Trophoblast cell (in vitro differentiated cells and primary cell): ENCODE results near the gene STARD10.

Experiments
- DNase-seq, 2 donors: peaks; one replicate each; pipeline ENCODE4 v3.0.0-alpha.2; 2016
- H2AFZ ChIP-seq: 2 replicates; pipeline ENCODE4 v1.6.1; 2013; ENCODE audit warnings: low read length, moderate library complexity, mild to moderate bottlenecking; ENCODE audit not compliant: insufficient read depth, poor library complexity
- H2AK5ac ChIP-seq: 2 replicates; pipeline ENCODE4 v1.6.1; 2013; ENCODE audit warnings: mild to moderate bottlenecking, low read length
- H2BK120ac ChIP-seq: 2 replicates; pipeline ENCODE4 v1.6.1; 2013; ENCODE audit warnings: low read length, mild to moderate bottlenecking, moderate library complexity; ENCODE audit not compliant: insufficient read depth, poor library complexity
- H2BK12ac ChIP-seq: 2 replicates; pipeline ENCODE4 v1.6.1; 2013; ENCODE audit warnings: mild to moderate bottlenecking, low read length, moderate library complexity
- H2BK5ac ChIP-seq: 2 replicates; pipeline ENCODE4 v1.6.1; 2013; ENCODE audit warnings: low read length, low read depth, moderate library complexity, mild to moderate bottlenecking; ENCODE audit not compliant: poor library complexity
- H3K14ac ChIP-seq: 2 replicates; pipeline ENCODE4 v1.6.1; 2013; ENCODE audit warnings: mild to moderate bottlenecking, low read length
- H3K18ac ChIP-seq: 2 replicates; pipeline ENCODE4 v1.6.1; 2013; ENCODE audit warnings: mild to moderate bottlenecking, low read length
- H3K23ac ChIP-seq: 2 replicates; pipeline ENCODE4 v1.6.1; 2013; ENCODE audit warnings: low read length
- H3K27ac ChIP-seq: 2 replicates; pipeline ENCODE4 v1.5.1; 2013; ENCODE audit warnings: low read depth, mild to moderate bottlenecking, inconsistent platforms, low read length, moderate library complexity
- H3K27me3 ChIP-seq: 2 replicates; pipeline ENCODE4 v1.6.1; 2013; ENCODE audit warnings: inconsistent platforms, mild to moderate bottlenecking, low read length, moderate library complexity; ENCODE audit not compliant: insufficient read depth
- H3K36me3 ChIP-seq, 2 experiments: 1 replicate in 1 of 2; 2 replicates in 1 of 2; pipeline ENCODE4 v1.6.1; 2013; ENCODE audit warnings: low read length in 2 of 2, mild to moderate bottlenecking in 2 of 2, moderate library complexity in 1 of 2; ENCODE audit not compliant: insufficient read depth in 2 of 2, control insufficient read depth in 1 of 2
- H3K4ac ChIP-seq: 2 replicates; pipeline ENCODE4 v1.6.1; 2013; ENCODE audit warnings: low read depth, mild to moderate bottlenecking, low read length, moderate library complexity
- H3K4me1 ChIP-seq, 2 experiments: 1 replicate in 1 of 2; 2 replicates in 1 of 2; pipeline ENCODE4 v1.6.1; 2013; ENCODE audit warnings: low read length in 2 of 2, mild to moderate bottlenecking in 2 of 2, moderate library complexity in 1 of 2; ENCODE audit not compliant: insufficient read depth in 2 of 2, control insufficient read depth in 1 of 2
- H3K4me2 ChIP-seq: 2 replicates; pipeline ENCODE4 v1.6.1; 2013; ENCODE audit warnings: inconsistent platforms, mild to moderate bottlenecking, low read length, moderate library complexity
- H3K4me3 ChIP-seq: 2 replicates; pipeline ENCODE4 v1.5.1; 2013; ENCODE audit warnings: mild to moderate bottlenecking, low read depth, low read length, inconsistent platforms
- H3K79me1 ChIP-seq: one replicate; pipeline ENCODE4 v1.6.1; 2013; ENCODE audit warnings: low read length
- H3K79me2 ChIP-seq: 2 replicates; pipeline ENCODE4 v1.6.1; 2013; ENCODE audit warnings: low read length, mild to moderate bottlenecking; ENCODE audit not compliant: control insufficient read depth, insufficient read depth, poor library complexity
- H3K9ac ChIP-seq: 2 replicates; pipeline ENCODE4 v1.6.1; 2013; ENCODE audit warnings: mild to moderate bottlenecking, low read length
- H3K9me3 ChIP-seq: 2 replicates; pipeline ENCODE4 v1.6.1; 2013; ENCODE audit warnings: low read depth, mild to moderate bottlenecking, control low read depth, inconsistent platforms, low read length; ENCODE audit not compliant: insufficient read depth
- H4K12ac ChIP-seq: 2 replicates; pipeline ENCODE4 v1.6.1; 2013; ENCODE audit warnings: low read depth, mild to moderate bottlenecking, low read length, moderate library complexity
- H4K8ac ChIP-seq: 2 replicates; pipeline ENCODE4 v1.6.1; 2013; ENCODE audit warnings: low read depth, mild to moderate bottlenecking, low read length, moderate library complexity
- H4K91ac ChIP-seq: one replicate; pipeline ENCODE4 v1.6.1; 2013; ENCODE audit warnings: low read depth, mild to moderate bottlenecking, low read length, moderate library complexity
- WGBS: extraction: QIAGEN DNeasy Blood & Tissue Kit; methylation state at CpG from one replicate; pipeline ENCODE4 v1.1.7; 2013; ENCODE audit warnings: missing lambda C conversion rate; ENCODE audit not compliant: insufficient read length, insufficient coverage; ENCODE audit errors: extremely low coverage; 5-methylcytosine and 5-hydroxymethylcytosine counted together

The STARD10 gene

GRCh38 chr11:72787216-72788104, 6.4 kb downstream of the STARD10 start:
- Histone ChIP-seq H3K4me3 (no peak overlapping the region), H4K91ac (no peak overlapping the region), H3K79me2 (no peaks in the 10 kb centered on the region), H3K4me2 (no peak overlapping the region), H3K9ac (no peak overlapping the region), H3K14ac (no peak overlapping the region), H4K8ac (no peak overlapping the region), H2BK120ac (no peak overlapping the region), H3K4ac (no peak overlapping the region), H3K27me3 (no peaks in the 10 kb centered on the region), H2AK5ac (no peak overlapping the region), H2BK12ac (no peak overlapping the region), H4K12ac (no peak overlapping the region), H2BK5ac (no peak overlapping the region), H3K4me1 (peaks cover 13 to 15% of the 10 kb centered on the region in 2 experiments), H3K79me1 (no peaks in the 10 kb centered on the region), H3K9me3 (no peaks in the 10 kb centered on the region), H3K23ac (no peak overlapping the region), H3K36me3 (no peaks in the 10 kb centered on the region), H3K27ac (no peak overlapping the region), H3K18ac (no peak overlapping the region), H2AFZ (no peak overlapping the region)
- no CpG with 5 or more reads among the region's 16 CpGs for WGBS
- DNase-seq = peak in 1 of 2 donors; percentile 65

- Histone ChIP-seq H3K27me3 (no peaks in the 10 kb centered on the region), H3K4me2 (no peak overlapping the region), H4K8ac (no peak overlapping the region), H3K9me3 (no peaks in the 10 kb centered on the region), H3K18ac (no peak overlapping the region), H2BK120ac (no peak overlapping the region), H2AFZ (no peak overlapping the region), H4K12ac (no peak overlapping the region), H2AK5ac (no peak overlapping the region), H3K79me1 (no peaks in the 10 kb centered on the region), H3K27ac (no peak overlapping the region), H3K4me1 (peaks cover 15 to 22% of the 10 kb centered on the region in 2 experiments), H3K79me2 (no peaks in the 10 kb centered on the region), H3K4ac (no peak overlapping the region), H2BK12ac (no peak overlapping the region), H2BK5ac (no peak overlapping the region), H3K23ac (no peak overlapping the region), H3K36me3 (no peaks in the 10 kb centered on the region), H3K14ac (no peak overlapping the region), H3K9ac (no peak overlapping the region), H3K4me3 (no peak overlapping the region), H4K91ac (no peak overlapping the region)
- no CpG with 5 or more reads among the region's 8 CpGs for WGBS
- DNase-seq = peak in 1 of 2 donors; percentile 34
Measured at GRCh38 chr11:72786305-72787215, 7.3 kb downstream of the STARD10 start.

- Histone ChIP-seq H3K23ac (no peak overlapping the region), H3K4ac (no peak overlapping the region), H3K79me1 (peaks cover 16% of the 10 kb centered on the region), H2BK12ac (no peak overlapping the region), H3K27ac (no peak overlapping the region), H3K9ac (no peak overlapping the region), H3K27me3 (no peaks in the 10 kb centered on the region), H3K4me2 (no peak overlapping the region), H3K9me3 (no peaks in the 10 kb centered on the region), H4K91ac (no peak overlapping the region), H2AFZ (no peak overlapping the region), H3K4me3 (no peak overlapping the region), H2BK5ac (no peak overlapping the region), H2AK5ac (no peak overlapping the region), H4K8ac (no peak overlapping the region), H4K12ac (no peak overlapping the region), H3K36me3 (no peaks in the 10 kb centered on the region), H3K79me2 (peaks cover 12% of the 10 kb centered on the region), H3K14ac (no peak overlapping the region), H3K4me1 (peaks cover 21 to 31% of the 10 kb centered on the region in 2 experiments), H3K18ac (no peak overlapping the region), H2BK120ac (no peak overlapping the region)
- no CpG with 5 or more reads among the region's 10 CpGs for WGBS
- DNase-seq = no peak
Measured at GRCh38 chr11:72784662-72785061, 9.2 kb downstream of the STARD10 start.

DNA sequence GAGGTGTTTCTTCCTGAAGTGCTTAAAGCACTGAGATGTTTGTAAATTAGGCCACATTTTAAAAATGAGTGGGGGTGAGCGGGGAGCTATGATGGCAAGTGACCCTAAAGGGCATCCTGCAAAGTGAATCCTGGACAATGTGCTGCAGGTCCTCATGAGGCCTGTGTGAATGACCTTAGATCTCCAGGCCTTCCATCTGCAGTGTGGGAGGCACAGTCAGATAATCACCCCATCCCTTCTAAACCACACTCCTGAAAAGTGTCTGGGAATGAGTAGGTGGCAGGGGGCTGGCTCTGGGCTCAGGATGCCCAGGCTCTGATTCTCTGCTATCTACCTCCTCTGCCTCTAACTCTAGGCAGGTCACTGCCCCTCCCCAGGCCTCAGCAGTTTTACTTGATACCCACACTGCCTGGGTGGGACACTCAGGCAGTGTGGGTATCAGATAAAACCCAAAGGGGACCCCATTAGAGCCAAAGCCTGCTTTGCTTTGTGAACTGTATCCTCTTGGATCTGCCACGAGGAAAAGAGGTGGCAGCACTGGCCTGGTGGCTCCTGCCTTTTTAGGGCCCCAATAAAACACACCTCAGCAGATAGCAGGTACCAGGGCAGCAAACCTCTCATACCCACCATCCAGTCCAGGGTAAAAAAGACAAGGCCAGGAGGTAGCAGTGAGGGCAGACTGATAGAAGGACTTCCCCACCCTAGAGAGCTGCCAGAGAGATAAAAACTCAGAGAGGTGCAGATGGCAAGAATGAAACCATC, 10.5 kb downstream of the STARD10 start:
- Histone ChIP-seq H3K27me3 (no peaks in the 10 kb centered on the region), H2BK5ac (no peak overlapping the region), H3K79me2 (peaks cover 12% of the 10 kb centered on the region), H3K4me1 (peaks cover 24 to 34% of the 10 kb centered on the region in 2 experiments), H4K91ac (no peak overlapping the region), H3K14ac (no peak overlapping the region), H3K4me2 (no peak overlapping the region), H3K4me3 (no peak overlapping the region), H3K9me3 (no peaks in the 10 kb centered on the region), H3K18ac (no peak overlapping the region), H3K36me3 (peaks cover 4 to 5% of the 10 kb centered on the region in 2 experiments), H2AK5ac (no peak overlapping the region), H3K27ac (no peak overlapping the region), H2AFZ (no peak overlapping the region), H3K9ac (no peak overlapping the region), H3K23ac (no peak overlapping the region), H2BK120ac (no peak overlapping the region), H4K8ac (no peak overlapping the region), H4K12ac (no peak overlapping the region), H3K79me1 (peaks cover 20% of the 10 kb centered on the region), H2BK12ac (no peak overlapping the region), H3K4ac (no peak overlapping the region)
- DNase-seq = no peak
- no CpG with 5 or more reads among the region's 2 CpGs for WGBS
